HepG2 (cell line): ENCODE results near the gene HSD11B1L. TPM values are rescaled to one million over a fixed set of nuclear protein-coding genes. Genes with fewer than 3 reads are reported as not detected.

Source experiments
- AGO2 ChIP-seq: fragments of 200-400 bp; formaldehyde crosslinking; optimal IDR thresholded peaks from 2 replicates; pipeline ENCODE3; 2017; ENCODE audit warnings: mild to moderate bottlenecking, low read depth, low read length, moderate library complexity
- CEBPB ChIP-seq: IDR thresholded peaks from 2 replicates; pipeline ENCODE4 v1.6.1; 2011; ENCODE audit warnings: low read depth, low read length, improper control_type of control experiment, borderline replicate concordance
- FOXK2 ChIP-seq: fragments of 450-650 bp; IDR thresholded peaks from 2 replicates; pipeline ENCODE4 v1.6.1; 2016
- GABPA ChIP-seq, 2 experiments: IDR thresholded peaks; 2 replicates each; pipeline ENCODE4 v1.6.1; 2011 to 2016; ENCODE audit warnings: low read depth in 2 of 2, low read length in 1 of 2, missing biosample characterization in 1 of 2, missing genetic modification characterization in 1 of 2
- HOXA5 ChIP-seq: sonication (generic); formaldehyde crosslinking; IDR thresholded peaks from 2 replicates; pipeline ENCODE4 v1.4.0; 2020; ENCODE audit warnings: missing genetic modification reagents
- RXRB ChIP-seq: IDR thresholded peaks from 2 replicates; pipeline ENCODE4 v1.6.1; 2016; ENCODE audit warnings: borderline replicate concordance, missing genetic modification reagents, missing compliant biosample characterization
- SMARCE1 ChIP-seq: fragments of 450-650 bp; IDR thresholded peaks from 2 replicates; pipeline ENCODE4 v1.6.1; 2017; ENCODE audit warnings: borderline replicate concordance
- SNAPC5 ChIP-seq: sonication (generic); formaldehyde crosslinking; IDR thresholded peaks from 2 replicates; pipeline ENCODE4 v1.8.1; 2023; ENCODE audit warnings: mild to moderate bottlenecking, missing genetic modification reagents, borderline replicate concordance
- YY1 ChIP-seq: IDR thresholded peaks from 2 replicates; pipeline ENCODE4 v1.6.1; 2011; ENCODE audit warnings: low read length, low read depth, moderate library complexity, mild to moderate bottlenecking; ENCODE audit not compliant: insufficient read depth, insufficient replicate concordance
- ZNF160 ChIP-seq: sonication (generic); formaldehyde crosslinking; IDR thresholded peaks from 2 replicates; pipeline ENCODE4 v1.8.0; 2022; ENCODE audit warnings: mild to moderate bottlenecking, inconsistent platforms, missing genetic modification reagents
- ZNF230 ChIP-seq: sonication (generic); formaldehyde crosslinking; IDR thresholded peaks from 2 replicates; pipeline ENCODE4 v1.4.0; 2020; ENCODE audit warnings: mild to moderate bottlenecking, missing genetic modification reagents
- ZNF576 ChIP-seq: sonication (generic); formaldehyde crosslinking; IDR thresholded peaks from 2 replicates; pipeline ENCODE4 v1.4.0; 2020; ENCODE audit warnings: mild to moderate bottlenecking, missing genetic modification reagents
- ZNF792 ChIP-seq: IDR thresholded peaks from 2 replicates; pipeline ENCODE4 v1.6.1; 2016
- polyA plus RNA-seq, 8 experiments: library from polyadenylated mRNA; depleted of rRNA in 3 of 8; stranded (reverse) in 7 of 8; unstranded in 1 of 8; fragments of >200 nt; fragmentation: Illumina TruSeq in 4 of 8; extraction: Trizol in 4 of 8; gene quantifications; 2 replicates each; pipeline versions ENCODE4 v1.2.1 to v1.2.3, GENCODE V29; 2011 to 2016; ENCODE audit warnings: low read depth in 4 of 8, missing spikeins in 1 of 8, mixed read lengths in 1 of 8; ENCODE audit not compliant: insufficient read depth in 1 of 8
- total RNA-seq, 5 experiments: library from RNA; depleted of rRNA; stranded (reverse); fragments of >200 nt; fragmentation: Illumina TruSeq; extraction: Trizol; gene quantifications; 2 replicates each; pipeline ENCODE4 v1.2.3, GENCODE V29; 2016; ENCODE audit warnings: low read depth in 1 of 5
- TF ChIP-seq, protein P1 (sequence below): sonication (generic); formaldehyde crosslinking; IDR thresholded peaks from 2 replicates; pipeline ENCODE4 v1.5.0; 2020; ENCODE audit warnings: missing genetic modification reagents, mild to moderate bottlenecking, borderline replicate concordance
- TF ChIP-seq, protein P2 (sequence below): sonication (generic); formaldehyde crosslinking; IDR thresholded peaks from 2 replicates; pipeline ENCODE4 v1.4.0; 2020; ENCODE audit warnings: mild to moderate bottlenecking, low read depth, missing genetic modification reagents
- TF ChIP-seq, protein P3 (sequence below): sonication (generic); formaldehyde crosslinking; IDR thresholded peaks from 2 replicates; pipeline ENCODE4 v1.4.0; 2020; ENCODE audit warnings: mild to moderate bottlenecking, missing genetic modification reagents
- TF ChIP-seq, protein P4 (sequence below): sonication (generic); formaldehyde crosslinking; IDR thresholded peaks from 2 replicates; pipeline ENCODE4 v1.5.0; 2020; ENCODE audit warnings: mild to moderate bottlenecking, missing genetic modification reagents

The HSD11B1L gene
- total and polyA plus RNA-seq, 2 of the 13 experiments (the other 11 are each of a cell fraction or from before 2014, with no cell fraction given) = 2.8 to 3.9 TPM

- TF ChIP-seq, protein P1, sequence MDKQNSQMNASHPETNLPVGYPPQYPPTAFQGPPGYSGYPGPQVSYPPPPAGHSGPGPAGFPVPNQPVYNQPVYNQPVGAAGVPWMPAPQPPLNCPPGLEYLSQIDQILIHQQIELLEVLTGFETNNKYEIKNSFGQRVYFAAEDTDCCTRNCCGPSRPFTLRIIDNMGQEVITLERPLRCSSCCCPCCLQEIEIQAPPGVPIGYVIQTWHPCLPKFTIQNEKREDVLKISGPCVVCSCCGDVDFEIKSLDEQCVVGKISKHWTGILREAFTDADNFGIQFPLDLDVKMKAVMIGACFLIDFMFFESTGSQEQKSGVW (CRISPR knock-in tag) = no peak
- TF ChIP-seq, protein P2, sequence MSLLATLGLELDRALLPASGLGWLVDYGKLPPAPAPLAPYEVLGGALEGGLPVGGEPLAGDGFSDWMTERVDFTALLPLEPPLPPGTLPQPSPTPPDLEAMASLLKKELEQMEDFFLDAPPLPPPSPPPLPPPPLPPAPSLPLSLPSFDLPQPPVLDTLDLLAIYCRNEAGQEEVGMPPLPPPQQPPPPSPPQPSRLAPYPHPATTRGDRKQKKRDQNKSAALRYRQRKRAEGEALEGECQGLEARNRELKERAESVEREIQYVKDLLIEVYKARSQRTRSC (CRISPR knock-in tag) = no peak
- TF ChIP-seq YY1 (no peak), ZNF576 (CRISPR knock-in tag) (no peak), CEBPB (no peak), SMARCE1 (no peak), AGO2 (peak; percentile 96), ZNF230 (CRISPR knock-in tag) (no peak), ZNF160 (CRISPR knock-in tag) (no peak), FOXK2 (no peak), GABPA (IDR thresholded peaks at IDR 0.05; ENCODE audit: low read depth, low read length) (no peak), GABPA (CRISPR knock-in tag; IDR thresholded peaks at IDR 0.05; ENCODE audit: low read depth) (no peak), RXRB (CRISPR knock-in tag) (no peak), SNAPC5 (CRISPR knock-in tag) (no peak), HOXA5 (CRISPR knock-in tag) (no peak), ZNF792 (no peak)
- TF ChIP-seq, protein P3, sequence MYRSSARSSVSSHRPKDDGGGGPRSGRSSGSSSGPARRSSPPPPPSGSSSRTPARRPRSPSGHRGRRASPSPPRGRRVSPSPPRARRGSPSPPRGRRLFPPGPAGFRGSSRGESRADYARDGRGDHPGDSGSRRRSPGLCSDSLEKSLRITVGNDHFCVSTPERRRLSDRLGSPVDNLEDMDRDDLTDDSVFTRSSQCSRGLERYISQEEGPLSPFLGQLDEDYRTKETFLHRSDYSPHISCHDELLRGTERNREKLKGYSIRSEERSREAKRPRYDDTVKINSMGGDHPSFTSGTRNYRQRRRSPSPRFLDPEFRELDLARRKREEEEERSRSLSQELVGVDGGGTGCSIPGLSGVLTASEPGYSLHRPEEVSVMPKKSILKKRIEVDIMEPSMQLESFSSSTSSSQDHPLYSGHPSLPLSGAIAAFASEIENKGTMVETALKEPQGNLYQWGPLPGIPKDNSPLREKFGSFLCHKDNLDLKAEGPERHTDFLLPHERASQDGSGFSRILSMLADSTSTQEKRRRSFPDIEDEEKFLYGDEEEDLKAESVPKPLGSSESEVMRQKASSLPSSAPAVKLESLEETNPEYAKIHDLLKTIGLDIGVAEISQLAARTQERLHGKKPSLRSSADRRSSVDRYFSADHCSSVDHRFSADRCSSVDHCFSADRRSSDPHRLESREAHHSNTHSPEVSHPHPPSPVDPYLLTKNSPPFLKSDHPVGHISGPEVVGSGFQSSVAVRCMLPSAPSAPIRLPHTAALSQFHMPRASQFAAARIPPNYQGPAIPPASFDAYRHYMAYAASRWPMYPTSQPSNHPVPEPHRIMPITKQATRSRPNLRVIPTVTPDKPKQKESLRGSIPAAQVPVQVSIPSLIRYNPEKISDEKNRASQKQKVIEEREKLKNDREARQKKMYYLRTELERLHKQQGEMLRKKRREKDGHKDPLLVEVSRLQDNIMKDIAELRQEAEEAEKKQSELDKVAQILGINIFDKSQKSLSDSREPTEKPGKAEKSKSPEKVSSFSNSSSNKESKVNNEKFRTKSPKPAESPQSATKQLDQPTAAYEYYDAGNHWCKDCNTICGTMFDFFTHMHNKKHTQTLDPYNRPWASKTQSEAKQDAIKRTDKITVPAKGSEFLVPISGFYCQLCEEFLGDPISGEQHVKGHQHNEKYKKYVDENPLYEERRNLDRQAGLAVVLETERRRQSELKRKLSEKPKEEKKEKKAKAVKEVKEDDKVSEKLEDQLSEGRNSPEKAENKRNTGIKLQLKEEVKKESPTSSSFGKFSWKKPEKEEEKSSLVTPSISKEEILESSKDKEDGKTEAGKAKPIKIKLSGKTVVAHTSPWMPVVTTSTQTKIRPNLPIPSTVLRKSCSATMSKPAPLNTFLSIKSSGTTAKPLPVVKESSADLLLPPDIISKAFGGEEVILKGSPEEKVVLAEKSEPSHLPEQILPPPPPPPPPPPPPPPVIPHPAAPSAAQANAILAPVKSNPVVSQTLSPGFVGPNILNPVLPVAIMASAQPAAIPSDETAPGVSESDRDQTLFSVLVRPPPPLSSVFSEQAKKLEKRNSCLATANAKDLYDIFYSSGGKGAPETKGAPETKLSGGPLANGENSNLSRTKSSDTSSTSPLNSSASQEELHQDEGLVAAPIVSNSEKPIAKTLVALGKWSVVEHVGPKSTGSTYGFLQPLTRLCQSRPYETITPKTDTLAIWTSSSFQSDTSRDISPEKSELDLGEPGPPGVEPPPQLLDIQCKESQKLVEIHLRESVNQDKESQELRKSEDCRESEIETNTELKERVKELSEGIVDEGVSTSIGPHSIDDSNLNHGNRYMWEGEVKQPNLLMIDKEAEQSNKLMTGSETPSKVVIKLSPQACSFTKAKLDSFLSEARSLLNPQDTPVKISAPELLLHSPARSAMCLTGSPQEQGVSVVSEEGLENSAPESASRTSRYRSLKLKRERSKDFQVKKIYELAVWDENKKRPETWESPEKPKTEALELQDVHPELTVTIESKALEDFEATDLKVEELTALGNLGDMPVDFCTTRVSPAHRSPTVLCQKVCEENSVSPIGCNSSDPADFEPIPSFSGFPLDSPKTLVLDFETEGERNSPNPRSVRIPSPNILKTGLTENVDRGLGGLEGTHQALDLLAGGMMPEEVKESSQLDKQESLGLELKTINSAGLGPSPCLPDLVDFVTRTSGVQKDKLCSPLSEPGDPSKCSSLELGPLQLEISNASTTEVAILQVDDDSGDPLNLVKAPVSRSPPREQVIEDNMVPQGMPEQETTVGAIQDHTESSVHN = 0 out of 2 replicates have a peak, but pooled peaks have one; percentile 19
- TF ChIP-seq, protein P4, sequence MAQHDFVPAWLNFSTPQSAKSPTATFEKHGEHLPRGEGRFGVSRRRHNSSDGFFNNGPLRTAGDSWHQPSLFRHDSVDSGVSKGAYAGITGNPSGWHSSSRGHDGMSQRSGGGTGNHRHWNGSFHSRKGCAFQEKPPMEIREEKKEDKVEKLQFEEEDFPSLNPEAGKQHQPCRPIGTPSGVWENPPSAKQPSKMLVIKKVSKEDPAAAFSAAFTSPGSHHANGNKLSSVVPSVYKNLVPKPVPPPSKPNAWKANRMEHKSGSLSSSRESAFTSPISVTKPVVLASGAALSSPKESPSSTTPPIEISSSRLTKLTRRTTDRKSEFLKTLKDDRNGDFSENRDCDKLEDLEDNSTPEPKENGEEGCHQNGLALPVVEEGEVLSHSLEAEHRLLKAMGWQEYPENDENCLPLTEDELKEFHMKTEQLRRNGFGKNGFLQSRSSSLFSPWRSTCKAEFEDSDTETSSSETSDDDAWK (CRISPR knock-in tag) = no peak
Measured at GRCh38 chr19:5691822-5692722, 11.2 kb downstream of the HSD11B1L start (continued).
